ENCODE results near the gene EFCAB8.

Gene EFCAB8

GRCh38 chr20:32907886-32908285 lies 49.2 kb downstream of the EFCAB8 start:
- WGBS, 2 donors (ENCODE audit: extremely low coverage in 2 of 2, insufficient read length in 2 of 2, insufficient replicate concordance in 1 of 2) = no CpG with 5 or more reads among the region's 13 CpGs
- no peak overlapping the region for H3K4me3 ChIP-seq (ENCODE audit: low read length in 2 of 2)

GRCh38 chr20:32908334-32909292 lies 49.9 kb downstream of the EFCAB8 start:
- Histone ChIP-seq H4K91ac (ENCODE audit: low read depth, low read length, poor library complexity) (no peak overlapping the region), H3K9ac (ENCODE audit: low read depth, low read length, poor library complexity) (peak overlapping the region; percentile 50), H3K36me3 (replicated peaks in 1 of 2; ENCODE audit: control insufficient read depth in 2 of 2, insufficient read depth in 2 of 2, low read length in 2 of 2) (no peaks in the 10 kb centered on the region), H4K8ac (ENCODE audit: low read depth, low read length) (no peak overlapping the region), H2BK120ac (ENCODE audit: low read depth, low read length) (no peak overlapping the region), H3K4me2 (ENCODE audit: insufficient read depth, low read length, poor library complexity, severe bottlenecking) (no peak overlapping the region), H2BK15ac (ENCODE audit: low read length) (no peak overlapping the region), H2BK5ac (ENCODE audit: low read length) (peak overlapping the region; percentile 2), H3K79me1 (ENCODE audit: low read depth, low read length) (no peaks in the 10 kb centered on the region), H3K4me1 (ENCODE audit: control insufficient read depth in 2 of 2, insufficient read depth in 1 of 2, low read depth in 1 of 2, low read length in 2 of 2) (peaks cover 0 to 1% of the 10 kb centered on the region in 2 donors), H3K14ac (ENCODE audit: low read length) (no peak overlapping the region), H3K27me3 (ENCODE audit: control insufficient read depth in 3 of 3, insufficient read depth in 3 of 3, low read depth in 1 of 3, low read length in 3 of 3) (peaks cover 0 to 2% (median 0%) of the 10 kb centered on the region in 3 experiments), H3K4me3 (ENCODE audit: low read length in 2 of 2) (no peak overlapping the region), H2BK12ac (ENCODE audit: low read length) (no peak overlapping the region), H3K9me3 (replicated peaks in 1 of 2; ENCODE audit: control insufficient read depth in 2 of 2, insufficient read depth in 1 of 2, low read depth in 1 of 2, low read length in 2 of 2) (no peaks in the 10 kb centered on the region), H3K23ac (ENCODE audit: low read depth, low read length, poor library complexity) (no peak overlapping the region), H3K4ac (ENCODE audit: low read length) (no peak overlapping the region), H3K18ac (ENCODE audit: low read length) (no peak overlapping the region), H3K27ac (replicated peaks; ENCODE audit: low read length) (no peak overlapping the region), H2AFZ (ENCODE audit: low read length) (no peak overlapping the region), H2AK5ac (ENCODE audit: low read depth, low read length) (no peak overlapping the region)
- WGBS, 2 donors (ENCODE audit: extremely low coverage in 2 of 2, insufficient read length in 2 of 2, insufficient replicate concordance in 1 of 2) = no CpG with 5 or more reads among the region's 19 CpGs
- no peak for DNase-seq (ENCODE audit: low spot score)

More at GRCh38 chr20:32907886-32908285, 49.2 kb downstream of the EFCAB8 start:
- no peaks in the 10 kb centered on the region for H3K9me3 ChIP-seq (replicated peaks in 1 of 2; ENCODE audit: control insufficient read depth in 2 of 2, insufficient read depth in 1 of 2, low read depth in 1 of 2, low read length in 2 of 2)
- DNase-seq (ENCODE audit: low spot score) = no peak
- H3K4me2 ChIP-seq (ENCODE audit: insufficient read depth, low read length, poor library complexity, severe bottlenecking) = no peak overlapping the region
- H2AFZ ChIP-seq (ENCODE audit: low read length) = no peak overlapping the region
- no peak overlapping the region for H4K8ac ChIP-seq (ENCODE audit: low read depth, low read length)
- no peak overlapping the region for H4K91ac ChIP-seq (ENCODE audit: low read depth, low read length, poor library complexity)
- H3K9ac ChIP-seq (ENCODE audit: low read depth, low read length, poor library complexity) = peak overlapping the region; percentile 50
- H3K27me3 ChIP-seq (ENCODE audit: control insufficient read depth in 3 of 3, insufficient read depth in 3 of 3, low read depth in 1 of 3, low read length in 3 of 3) = peaks cover 0 to 2% (median 0%) of the 10 kb centered on the region in 3 experiments
- H2BK12ac ChIP-seq (ENCODE audit: low read length) = no peak overlapping the region
- H3K4ac ChIP-seq (ENCODE audit: low read length) = no peak overlapping the region
- H2BK15ac ChIP-seq (ENCODE audit: low read length) = peak overlapping the region; percentile 2
- peak overlapping the region; percentile 2 for H2BK5ac ChIP-seq (ENCODE audit: low read length)
- peaks cover 0 to 1% of the 10 kb centered on the region in 2 donors for H3K4me1 ChIP-seq (ENCODE audit: control insufficient read depth in 2 of 2, insufficient read depth in 1 of 2, low read depth in 1 of 2, low read length in 2 of 2)
- peak overlapping the region; percentile 84 for H2AK5ac ChIP-seq (ENCODE audit: low read depth, low read length)
- H2BK120ac ChIP-seq (ENCODE audit: low read depth, low read length) = no peak overlapping the region
- H3K23ac ChIP-seq (ENCODE audit: low read depth, low read length, poor library complexity) = no peak overlapping the region
- H3K14ac ChIP-seq (ENCODE audit: low read length) = no peak overlapping the region
- no peaks in the 10 kb centered on the region for H3K36me3 ChIP-seq (replicated peaks in 1 of 2; ENCODE audit: control insufficient read depth in 2 of 2, insufficient read depth in 2 of 2, low read length in 2 of 2)
- no peaks in the 10 kb centered on the region for H3K79me1 ChIP-seq (ENCODE audit: low read depth, low read length)
- no peak overlapping the region for H3K27ac ChIP-seq (replicated peaks; ENCODE audit: low read length)
- peak overlapping the region; percentile 63 for H3K18ac ChIP-seq (ENCODE audit: low read length)

GRCh38 chr20:32909451-32909850 lies 50.7 kb downstream of the EFCAB8 start:
- Histone ChIP-seq H3K18ac (ENCODE audit: low read length) (no peak overlapping the region), H3K27me3 (ENCODE audit: control insufficient read depth in 3 of 3, insufficient read depth in 3 of 3, low read depth in 1 of 3, low read length in 3 of 3) (peaks cover 0 to 2% (median 0%) of the 10 kb centered on the region in 3 experiments), H3K36me3 (replicated peaks in 1 of 2; ENCODE audit: control insufficient read depth in 2 of 2, insufficient read depth in 2 of 2, low read length in 2 of 2) (no peaks in the 10 kb centered on the region), H3K27ac (replicated peaks; ENCODE audit: low read length) (no peak overlapping the region), H3K9ac (ENCODE audit: low read depth, low read length, poor library complexity) (no peak overlapping the region), H3K9me3 (replicated peaks in 1 of 2; ENCODE audit: control insufficient read depth in 2 of 2, insufficient read depth in 1 of 2, low read depth in 1 of 2, low read length in 2 of 2) (no peaks in the 10 kb centered on the region), H4K8ac (ENCODE audit: low read depth, low read length) (no peak overlapping the region), H3K79me1 (ENCODE audit: low read depth, low read length) (no peaks in the 10 kb centered on the region), H2BK120ac (ENCODE audit: low read depth, low read length) (no peak overlapping the region), H3K14ac (ENCODE audit: low read length) (no peak overlapping the region), H2AK5ac (ENCODE audit: low read depth, low read length) (no peak overlapping the region), H3K4me3 (ENCODE audit: low read length in 2 of 2) (no peak overlapping the region), H4K91ac (ENCODE audit: low read depth, low read length, poor library complexity) (no peak overlapping the region), H2BK5ac (ENCODE audit: low read length) (no peak overlapping the region), H2BK15ac (ENCODE audit: low read length) (no peak overlapping the region), H3K4me2 (ENCODE audit: insufficient read depth, low read length, poor library complexity, severe bottlenecking) (no peak overlapping the region), H3K23ac (ENCODE audit: low read depth, low read length, poor library complexity) (no peak overlapping the region), H3K4me1 (ENCODE audit: control insufficient read depth in 2 of 2, insufficient read depth in 1 of 2, low read depth in 1 of 2, low read length in 2 of 2) (peaks cover 0 to 1% of the 10 kb centered on the region in 2 donors), H2AFZ (ENCODE audit: low read length) (no peak overlapping the region), H3K4ac (ENCODE audit: low read length) (no peak overlapping the region), H2BK12ac (ENCODE audit: low read length) (no peak overlapping the region)
- WGBS, 2 donors (ENCODE audit: extremely low coverage in 2 of 2, insufficient read length in 2 of 2, insufficient replicate concordance in 1 of 2) = no CpG with 5 or more reads among the region's 9 CpGs
- no peak for DNase-seq (ENCODE audit: low spot score)

GRCh38 chr20:32909896-32910571 lies 51.3 kb downstream of the EFCAB8 start:
- WGBS, 2 donors (ENCODE audit: extremely low coverage in 2 of 2, insufficient read length in 2 of 2, insufficient replicate concordance in 1 of 2) = no CpG with 5 or more reads among the region's 14 CpGs
- H3K4me3 ChIP-seq (ENCODE audit: low read length in 2 of 2) = no peak overlapping the region
- no peak overlapping the region for H4K91ac ChIP-seq (ENCODE audit: low read depth, low read length, poor library complexity)

More at GRCh38 chr20:32909896-32910571, 51.3 kb downstream of the EFCAB8 start:
- no peak overlapping the region for H3K9ac ChIP-seq (ENCODE audit: low read depth, low read length, poor library complexity)
- H2BK12ac ChIP-seq (ENCODE audit: low read length) = no peak overlapping the region
- no peak for DNase-seq (ENCODE audit: low spot score)
- no peak overlapping the region for H3K27ac ChIP-seq (replicated peaks; ENCODE audit: low read length)
- no peak overlapping the region for H3K4ac ChIP-seq (ENCODE audit: low read length)
- H3K18ac ChIP-seq (ENCODE audit: low read length) = peak overlapping the region; percentile 55
- no peak overlapping the region for H2BK5ac ChIP-seq (ENCODE audit: low read length)
- no peaks in the 10 kb centered on the region for H3K79me1 ChIP-seq (ENCODE audit: low read depth, low read length)
- no peak overlapping the region for H4K8ac ChIP-seq (ENCODE audit: low read depth, low read length)
- no peak overlapping the region for H3K4me2 ChIP-seq (ENCODE audit: insufficient read depth, low read length, poor library complexity, severe bottlenecking)
- H2AK5ac ChIP-seq (ENCODE audit: low read depth, low read length) = peak overlapping the region; percentile 60
- no peak overlapping the region for H3K23ac ChIP-seq (ENCODE audit: low read depth, low read length, poor library complexity)
- H2BK120ac ChIP-seq (ENCODE audit: low read depth, low read length) = no peak overlapping the region
- H3K36me3 ChIP-seq (replicated peaks in 1 of 2; ENCODE audit: control insufficient read depth in 2 of 2, insufficient read depth in 2 of 2, low read length in 2 of 2) = no peaks in the 10 kb centered on the region
- no peak overlapping the region for H3K14ac ChIP-seq (ENCODE audit: low read length)
- peaks cover 0 to 1% of the 10 kb centered on the region in 2 donors for H3K4me1 ChIP-seq (ENCODE audit: control insufficient read depth in 2 of 2, insufficient read depth in 1 of 2, low read depth in 1 of 2, low read length in 2 of 2)
- H3K27me3 ChIP-seq (ENCODE audit: control insufficient read depth in 3 of 3, insufficient read depth in 3 of 3, low read depth in 1 of 3, low read length in 3 of 3) = peaks cover 0 to 2% (median 0%) of the 10 kb centered on the region in 3 experiments
- H2AFZ ChIP-seq (ENCODE audit: low read length) = no peak overlapping the region
- no peaks in the 10 kb centered on the region for H3K9me3 ChIP-seq (replicated peaks in 1 of 2; ENCODE audit: control insufficient read depth in 2 of 2, insufficient read depth in 1 of 2, low read depth in 1 of 2, low read length in 2 of 2)
- H2BK15ac ChIP-seq (ENCODE audit: low read length) = no peak overlapping the region

Data from neuronal stem cell (in vitro differentiated cells).